ENCODE results near the gene RENBP.

RENBP gene

DNA sequence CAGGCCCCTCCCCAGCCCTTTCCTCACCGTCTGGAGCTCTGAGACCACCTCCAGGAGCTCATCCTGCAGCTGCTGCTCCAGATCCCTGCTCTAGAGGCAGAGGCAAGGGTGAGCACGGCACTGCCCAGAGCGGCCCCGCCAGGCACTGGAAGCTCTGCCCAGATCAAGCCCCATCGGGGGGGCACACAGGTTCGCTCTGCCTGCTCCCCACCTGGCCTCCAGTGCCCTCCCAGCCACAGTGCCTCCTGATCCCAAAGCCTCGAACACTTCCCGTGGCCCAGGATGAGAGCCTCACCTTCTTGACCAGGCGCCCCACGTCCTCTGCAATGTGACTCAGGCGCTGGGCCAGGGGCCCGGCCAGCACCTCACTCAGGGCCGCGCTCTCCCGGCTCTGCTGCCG, 23.4 kb downstream of the RENBP start:
- no peak overlapping the region for H3K27ac ChIP-seq
- TF ChIP-seq, protein P1, sequence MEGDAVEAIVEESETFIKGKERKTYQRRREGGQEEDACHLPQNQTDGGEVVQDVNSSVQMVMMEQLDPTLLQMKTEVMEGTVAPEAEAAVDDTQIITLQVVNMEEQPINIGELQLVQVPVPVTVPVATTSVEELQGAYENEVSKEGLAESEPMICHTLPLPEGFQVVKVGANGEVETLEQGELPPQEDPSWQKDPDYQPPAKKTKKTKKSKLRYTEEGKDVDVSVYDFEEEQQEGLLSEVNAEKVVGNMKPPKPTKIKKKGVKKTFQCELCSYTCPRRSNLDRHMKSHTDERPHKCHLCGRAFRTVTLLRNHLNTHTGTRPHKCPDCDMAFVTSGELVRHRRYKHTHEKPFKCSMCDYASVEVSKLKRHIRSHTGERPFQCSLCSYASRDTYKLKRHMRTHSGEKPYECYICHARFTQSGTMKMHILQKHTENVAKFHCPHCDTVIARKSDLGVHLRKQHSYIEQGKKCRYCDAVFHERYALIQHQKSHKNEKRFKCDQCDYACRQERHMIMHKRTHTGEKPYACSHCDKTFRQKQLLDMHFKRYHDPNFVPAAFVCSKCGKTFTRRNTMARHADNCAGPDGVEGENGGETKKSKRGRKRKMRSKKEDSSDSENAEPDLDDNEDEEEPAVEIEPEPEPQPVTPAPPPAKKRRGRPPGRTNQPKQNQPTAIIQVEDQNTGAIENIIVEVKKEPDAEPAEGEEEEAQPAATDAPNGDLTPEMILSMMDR (conservative IDR thresholded peaks at IDR 0.05) = no peak
- TF ChIP-seq ZFX (IDR thresholded peaks at IDR 0.05) = no peak

DNA sequence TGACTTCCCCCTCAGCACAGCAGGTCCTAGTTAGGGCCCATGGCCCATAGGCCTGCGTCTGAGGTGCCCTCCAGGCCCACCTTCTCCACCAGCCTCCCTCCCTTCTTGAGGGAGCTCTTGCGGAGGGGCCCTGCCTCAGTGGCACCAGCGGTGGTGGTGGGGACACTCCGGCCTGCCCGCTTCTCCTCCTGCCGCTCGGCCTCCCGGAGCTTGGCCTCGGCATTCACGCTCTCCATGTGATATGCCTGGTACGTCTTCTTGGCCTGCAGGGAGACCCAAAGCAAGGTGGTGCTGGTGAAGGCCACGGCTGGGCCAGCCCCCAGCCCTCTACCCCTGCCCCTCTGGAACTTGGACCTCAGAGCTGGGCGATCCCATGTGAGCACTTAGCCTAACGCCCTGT, 23.9 kb downstream of the RENBP start:
- no peak overlapping the region for H3K27ac ChIP-seq
- TF ChIP-seq, protein P1 (conservative IDR thresholded peaks at IDR 0.05) = no peak
- TF ChIP-seq ZFX (IDR thresholded peaks at IDR 0.05) = no peak

DNA sequence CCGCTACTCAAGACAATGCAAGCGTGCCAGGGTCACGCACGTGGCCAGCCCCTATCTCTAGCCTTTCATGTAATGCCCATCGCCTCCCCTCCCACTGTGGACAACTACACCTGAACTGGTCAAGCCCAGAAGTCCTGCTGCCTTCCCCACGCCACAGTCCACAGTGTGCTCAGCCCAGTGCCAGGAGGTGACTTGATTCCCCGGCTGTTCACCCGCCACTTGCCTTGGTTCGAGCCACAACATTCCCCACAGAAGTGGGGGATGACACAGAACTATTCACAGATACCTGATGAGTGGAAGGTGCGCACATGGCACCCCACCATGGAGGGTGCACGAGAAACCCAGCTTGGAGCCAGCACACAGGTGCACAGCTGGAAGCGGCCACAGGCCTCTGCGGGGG, 25.2 kb downstream of the RENBP start:
- TF ChIP-seq, protein P1 (conservative IDR thresholded peaks at IDR 0.05) = no peak
- TF ChIP-seq ZFX (IDR thresholded peaks at IDR 0.05) = no peak
- no peak overlapping the region for H3K27ac ChIP-seq

DNA sequence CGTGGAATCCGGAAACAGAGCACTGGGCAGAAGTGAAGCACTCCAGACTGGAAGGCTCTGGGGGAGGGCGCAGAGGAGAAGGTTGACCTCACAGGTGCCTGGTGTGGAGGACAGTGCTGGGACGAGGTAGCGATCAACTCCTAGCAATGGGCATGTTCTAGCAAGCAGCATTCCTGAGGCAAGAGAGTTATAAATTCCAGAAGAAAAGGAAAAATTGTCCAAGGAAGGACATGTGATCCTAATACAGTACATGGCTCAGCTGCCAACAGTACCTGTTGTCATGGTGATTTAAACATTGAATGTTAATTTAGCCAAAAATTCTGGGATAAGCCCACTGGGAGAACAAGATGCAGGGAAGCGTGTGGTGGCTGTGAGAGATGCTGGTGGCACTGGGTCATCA, 26.6 kb downstream of the RENBP start:
- H3K27ac ChIP-seq = no peak overlapping the region
- TF ChIP-seq, protein P1 (conservative IDR thresholded peaks at IDR 0.05) = no peak

DNA sequence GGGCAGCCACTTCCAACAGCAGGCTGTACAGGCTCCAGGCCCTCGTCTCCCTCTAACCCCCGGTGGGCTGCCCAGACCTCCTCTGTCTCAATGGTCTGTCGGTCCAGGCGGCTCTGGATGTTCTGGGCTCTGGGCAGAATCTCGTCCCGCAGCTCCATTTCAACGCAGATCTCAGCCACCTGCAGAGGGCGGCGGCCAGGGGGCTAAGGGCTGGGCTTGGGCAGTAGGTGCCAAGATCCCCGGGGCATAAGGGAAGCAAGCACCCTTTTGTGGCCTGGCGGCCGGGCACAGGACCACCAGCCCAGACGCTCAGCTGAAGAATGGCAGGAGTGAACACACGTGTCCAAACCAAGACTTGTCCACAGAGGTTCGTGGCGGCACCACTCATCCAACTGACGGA, 30.7 kb downstream of the RENBP start:
- H3K27ac ChIP-seq = no peak overlapping the region
- TF ChIP-seq, protein P1 (conservative IDR thresholded peaks at IDR 0.05) = no peak
- no peak for TF ChIP-seq ZFX (IDR thresholded peaks at IDR 0.05)

DNA sequence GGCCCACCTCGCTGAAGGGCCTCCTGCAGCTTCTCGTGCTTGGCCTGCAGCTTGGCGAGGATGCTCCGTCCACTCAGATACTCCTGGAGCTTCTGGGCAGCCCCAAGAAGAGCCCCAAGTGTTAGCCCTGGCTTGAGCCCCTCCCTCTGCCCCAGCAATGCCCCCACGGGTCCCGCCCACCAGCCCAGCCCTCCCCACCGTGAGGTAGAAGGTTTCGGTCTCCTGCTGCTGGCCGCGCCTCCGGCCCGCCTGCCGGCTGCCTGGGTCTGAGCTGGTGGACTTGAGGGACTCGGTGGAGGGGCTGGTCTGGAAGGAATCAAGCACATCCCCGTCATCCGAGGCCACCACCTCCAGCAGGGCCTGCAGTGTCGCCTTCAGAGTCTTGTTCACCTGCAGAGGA, 31.2 kb downstream of the RENBP start:
- H3K27ac ChIP-seq = no peak overlapping the region
- TF ChIP-seq, protein P1 (conservative IDR thresholded peaks at IDR 0.05) = no peak
- no peak for TF ChIP-seq ZFX (IDR thresholded peaks at IDR 0.05)

DNA sequence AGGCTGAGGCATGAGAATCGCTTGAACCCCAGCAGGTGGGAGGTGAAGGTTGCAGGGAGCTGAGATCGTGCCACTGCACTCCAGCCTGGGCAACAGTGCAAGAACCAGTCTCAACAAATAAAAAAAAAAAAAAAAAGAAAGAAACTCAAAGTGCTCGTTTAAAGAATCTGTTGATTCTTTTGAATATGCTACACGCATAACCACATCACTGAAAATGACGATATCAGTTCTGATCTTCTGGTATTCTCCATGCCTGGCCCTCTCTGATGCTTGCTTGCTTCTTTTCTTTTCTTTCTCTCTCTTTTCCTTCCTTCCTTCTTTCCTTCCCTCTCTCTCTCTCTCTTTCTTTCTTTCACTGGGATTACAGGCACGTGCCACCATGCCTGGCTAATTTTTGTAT, 32.6 kb downstream of the RENBP start:
- H3K27ac ChIP-seq = no peak overlapping the region
- TF ChIP-seq, protein P1 (conservative IDR thresholded peaks at IDR 0.05) = no peak
- no peak for TF ChIP-seq ZFX (IDR thresholded peaks at IDR 0.05)
